Lower leg skin (tissue), 3 donors: Measurements from ENCODE around the gene HDAC4.

ENCODE experiments used
- CTCF ChIP-seq, 3 donors: fragments of 450-650 bp; IDR thresholded peaks; one replicate each; pipeline ENCODE4 v1.5.1; 2016; ENCODE audit warnings: antibody characterized with exemption in 3 of 3, mild to moderate bottlenecking in 3 of 3, moderate library complexity in 2 of 3
- POLR2A ChIP-seq, 2 donors: fragments of 450-650 bp; IDR thresholded peaks; one replicate each; pipeline ENCODE4 v1.6.1; 2016 to 2017; ENCODE audit warnings: antibody characterized with exemption in 2 of 2, mild to moderate bottlenecking in 1 of 2, moderate library complexity in 1 of 2

- no peak for TF ChIP-seq POLR2A (IDR thresholded peaks at IDR 0.05)
- TF ChIP-seq CTCF (IDR thresholded peaks at IDR 0.05): no peak
These were observed 366.8 kb downstream of the HDAC4 start for GRCh38 chr2:239033801-239034560.
